ENCODE measurements around the gene NANOGP8. TPM values are rescaled to one million over a fixed set of nuclear protein-coding genes. Genes with fewer than 3 reads are reported as not detected.
"Not testable (repeated sequence)": the region's sequence is repeated elsewhere in the genome, so short reads cannot be mapped to it uniquely, and the experiment has no call there.

NANOGP8 gene, protein sequence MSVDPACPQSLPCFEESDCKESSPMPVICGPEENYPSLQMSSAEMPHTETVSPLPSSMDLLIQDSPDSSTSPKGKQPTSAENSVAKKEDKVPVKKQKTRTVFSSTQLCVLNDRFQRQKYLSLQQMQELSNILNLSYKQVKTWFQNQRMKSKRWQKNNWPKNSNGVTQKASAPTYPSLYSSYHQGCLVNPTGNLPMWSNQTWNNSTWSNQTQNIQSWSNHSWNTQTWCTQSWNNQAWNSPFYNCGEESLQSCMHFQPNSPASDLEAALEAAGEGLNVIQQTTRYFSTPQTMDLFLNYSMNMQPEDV
- not detected for total RNA-seq
- long read RNA-seq: 0 reads

DNA sequence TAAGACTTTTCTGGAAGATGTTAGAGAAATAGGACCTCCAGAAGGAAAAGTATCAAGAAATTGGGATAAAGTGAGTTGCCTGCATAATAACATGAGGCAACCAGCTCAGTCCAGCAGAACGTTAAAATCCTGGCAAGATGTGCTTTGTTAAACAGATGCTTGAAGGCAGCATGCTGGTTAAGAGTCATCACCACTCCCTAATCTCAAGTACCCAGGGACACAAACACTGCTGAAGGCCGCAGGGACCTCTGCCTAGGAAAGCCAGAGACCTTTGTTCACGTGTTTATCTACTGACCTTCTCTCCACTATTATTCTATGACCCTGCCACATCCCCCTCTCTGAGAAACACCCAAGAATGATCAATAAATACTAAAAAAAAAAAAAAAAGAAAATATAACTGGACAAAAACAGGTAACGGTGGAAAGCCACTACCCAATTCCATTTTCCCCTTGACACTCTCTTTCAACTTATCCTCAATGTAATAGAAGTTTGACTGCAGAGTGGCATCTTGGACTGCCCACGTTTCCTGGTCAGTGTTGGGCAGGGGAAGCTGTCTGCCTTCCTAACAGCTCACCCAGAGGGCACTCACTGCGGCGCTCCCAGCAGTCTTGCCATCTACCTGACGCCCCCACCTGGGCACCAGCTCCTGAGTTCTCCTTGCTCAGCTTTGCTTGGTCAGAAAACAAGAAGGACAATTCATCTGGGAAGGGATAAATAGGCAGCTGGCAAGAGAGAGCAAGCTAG, at the start of gene NANOGP8:
Gene NANOGP8 (minus strand): TSS at position 120 of the 744 bp plus-strand sequence. CDS start 185 bp downstream, outside the sequence.
- intact Hi-C loops (cut with DNase I): not testable (repeated sequence)

GRCh38 chr15:35134299-35134698, 49.2 kb upstream of the NANOGP8 start:
- intact Hi-C loops (cut with DNase I): no loop called here
- no peak for DNase-seq
- no peak for ATAC-seq (ENCODE audit: poor library complexity)

More for the DNA sequence above, at the start of gene NANOGP8:
- ATAC-seq (ENCODE audit: poor library complexity) (peak; percentile 71), DNase-seq (peak; percentile 40)

DNA sequence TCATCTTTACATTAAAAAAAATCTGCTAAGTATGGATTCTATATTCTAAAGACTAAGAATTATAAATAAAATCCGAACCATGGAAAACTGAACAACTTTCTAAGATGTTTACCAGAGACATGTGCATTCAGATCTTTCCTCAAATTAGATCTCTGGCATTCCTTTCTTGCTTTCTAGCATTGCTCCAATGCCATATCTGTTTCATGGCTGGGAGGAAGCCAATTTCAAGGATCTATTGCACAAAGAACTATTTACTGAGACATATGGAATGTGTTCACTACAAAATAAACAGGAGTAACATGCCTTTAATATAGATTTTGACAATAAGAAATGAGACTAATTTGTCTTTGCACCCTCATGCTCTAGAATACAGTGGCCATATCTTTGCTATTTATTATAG, 45.1 kb upstream of the NANOGP8 start:
- ATAC-seq (ENCODE audit: poor library complexity) (no peak), DNase-seq (no peak)
- intact Hi-C loops (cut with DNase I): no loop called here

GRCh38 chr15:35129361-35129760, 44.3 kb upstream of the NANOGP8 start:
- intact Hi-C loops (cut with DNase I): no loop called here
- DNase-seq (no peak), ATAC-seq (ENCODE audit: poor library complexity) (no peak)

- intact Hi-C loops (cut with DNase I): no loop called here
- ATAC-seq (ENCODE audit: poor library complexity) (no peak), DNase-seq (no peak)
Measured at GRCh38 chr15:35127717-35128116, 42.6 kb upstream of the NANOGP8 start.

- DNase-seq: no peak
- ATAC-seq (ENCODE audit: poor library complexity): no peak
- intact Hi-C loops (cut with DNase I): no loop called here
Measured at GRCh38 chr15:35126236-35126635, 41.1 kb upstream of the NANOGP8 start.

GRCh38 chr15:35123743-35124142, 38.6 kb upstream of the NANOGP8 start:
- ATAC-seq (ENCODE audit: poor library complexity) (no peak), DNase-seq (no peak)
- intact Hi-C loops (cut with DNase I): no loop called here

DNA sequence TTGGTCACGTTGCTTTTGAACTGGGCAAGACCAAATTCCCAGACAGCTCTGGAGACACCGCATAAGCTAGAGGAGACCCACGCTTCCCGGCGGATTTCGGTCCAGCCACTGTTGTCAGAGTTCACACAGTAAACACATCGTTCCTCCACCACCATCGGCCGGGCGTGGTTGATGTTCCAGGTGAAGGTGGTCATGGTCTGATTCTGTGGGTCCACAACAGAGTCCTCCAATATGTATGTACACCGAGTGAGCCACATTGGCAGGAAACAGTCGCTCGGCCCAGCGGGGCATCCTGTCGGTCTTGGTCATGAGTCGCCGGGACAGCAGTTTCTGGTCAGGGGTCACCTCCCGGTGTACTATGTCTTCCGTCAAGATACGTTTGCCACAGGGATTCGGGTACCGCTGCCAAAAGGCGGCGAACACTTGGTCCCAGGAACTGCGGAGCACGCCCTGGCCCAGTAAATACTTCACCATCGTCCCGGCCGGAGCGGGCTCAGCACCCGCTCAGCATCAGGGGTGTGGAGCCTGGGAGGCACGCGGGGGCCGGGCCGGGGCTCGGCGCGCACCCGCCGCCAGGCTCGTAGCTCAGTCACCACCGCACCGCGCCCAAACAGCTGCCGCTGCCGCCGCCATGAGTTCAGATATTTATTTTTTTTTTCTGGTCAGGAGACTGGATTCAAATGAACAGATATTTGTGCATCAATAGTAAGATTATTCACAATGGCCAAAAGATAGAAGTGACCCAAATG, 36.7 kb upstream of the NANOGP8 start:
- intact Hi-C loops (cut with DNase I): no loop called here
- ATAC-seq (ENCODE audit: poor library complexity): no peak
- DNase-seq: no peak

GRCh38 chr15:35120173-35120572, 35.1 kb upstream of the NANOGP8 start:
- intact Hi-C loops (cut with DNase I): no loop called here
- DNase-seq: no peak
- no peak for ATAC-seq (ENCODE audit: poor library complexity)

DNA sequence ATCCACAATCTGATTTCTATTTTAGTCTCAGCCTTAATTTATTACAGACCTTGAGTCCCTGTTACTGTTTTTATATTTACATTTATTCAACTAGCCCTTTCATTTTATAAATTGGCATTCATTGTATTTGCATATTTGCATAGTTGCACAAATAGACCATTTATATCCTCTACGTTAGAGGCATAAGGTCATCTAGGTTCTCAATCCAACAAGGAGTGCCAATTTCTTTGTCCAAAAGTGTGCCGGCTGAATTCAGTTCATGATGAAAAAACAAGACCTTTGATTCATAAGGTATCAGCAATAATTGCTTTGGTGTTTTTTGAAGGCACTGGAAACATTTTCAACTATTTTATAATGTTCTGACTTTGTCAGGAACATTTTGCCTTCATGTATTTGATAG, 33.9 kb upstream of the NANOGP8 start:
- DNase-seq (no peak), ATAC-seq (ENCODE audit: poor library complexity) (no peak)
- intact Hi-C loops (cut with DNase I): loop anchor here (10.0 kb wide), 1 partner anchor 56 kb away; no protein-coding TSS in a partner anchor

- ATAC-seq (ENCODE audit: poor library complexity) (no peak), DNase-seq (no peak)
- intact Hi-C loops (cut with DNase I): loop anchor here (10.0 kb wide), 1 partner anchor 57 kb away; no protein-coding TSS in a partner anchor
Measured at GRCh38 chr15:35117543-35118265, 32.6 kb upstream of the NANOGP8 start.

DNA sequence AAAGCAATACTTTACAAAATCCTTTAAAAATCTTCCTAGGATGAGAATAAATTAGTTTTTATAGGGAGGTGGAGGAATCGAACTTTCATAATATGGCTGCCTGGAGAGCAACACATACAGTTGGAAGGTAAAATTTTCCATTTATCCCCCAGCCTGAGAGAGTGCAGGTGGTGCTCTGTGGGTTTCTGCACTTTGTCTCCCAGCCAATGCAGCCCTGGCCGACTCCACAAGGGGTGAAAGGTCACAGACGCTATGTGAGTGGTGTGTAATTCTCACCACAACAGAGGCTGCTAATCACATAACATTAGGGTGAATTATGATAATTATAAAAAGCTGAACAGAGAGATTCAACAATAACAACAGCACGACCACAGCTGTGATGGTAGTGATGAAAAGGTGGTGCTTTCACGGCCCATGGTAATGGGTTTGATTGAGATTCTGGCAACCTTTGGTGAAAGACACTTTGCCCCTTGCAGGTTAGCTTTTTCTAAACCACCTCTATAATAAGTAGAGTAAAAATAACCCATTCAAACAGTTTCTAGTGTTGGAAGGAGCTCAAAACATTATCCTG, 30.1 kb upstream of the NANOGP8 start:
- ATAC-seq (ENCODE audit: poor library complexity) (no peak), DNase-seq (no peak)

GRCh38 chr15:35112346-35112745, 27.3 kb upstream of the NANOGP8 start:
- intact Hi-C loops (cut with DNase I): loop anchor here (10.0 kb wide), 1 partner anchor 62 kb away; no protein-coding TSS in a partner anchor
- DNase-seq (no peak), ATAC-seq (ENCODE audit: poor library complexity) (no peak)

More for the DNA sequence above, 30.1 kb upstream of the NANOGP8 start:
- intact Hi-C loops (cut with DNase I): loop anchor here (10.0 kb wide), 1 partner anchor 60 kb away; no protein-coding TSS in a partner anchor

DNA sequence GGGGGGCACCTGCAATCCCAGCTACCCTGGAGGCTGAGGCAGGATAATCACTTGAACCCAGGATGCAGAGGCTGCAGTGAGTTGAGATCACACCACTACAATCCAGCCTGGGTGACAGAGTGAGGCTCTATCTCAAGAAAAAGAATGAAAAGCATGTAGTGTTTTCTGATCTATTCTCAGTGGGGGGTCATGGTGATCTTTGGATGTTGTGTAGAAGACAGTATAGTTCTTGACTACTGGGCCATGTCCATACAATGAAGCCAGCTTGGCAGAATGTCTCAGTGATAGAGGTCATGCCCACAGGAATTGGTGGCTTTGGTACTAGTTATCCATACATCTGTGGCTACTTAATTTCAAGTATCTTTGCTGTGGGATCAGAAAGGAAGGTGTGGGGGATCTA, 26.8 kb upstream of the NANOGP8 start:
- DNase-seq (no peak), ATAC-seq (ENCODE audit: poor library complexity) (no peak)
- intact Hi-C loops (cut with DNase I): loop anchor here (10.0 kb wide), 1 partner anchor 63 kb away; no protein-coding TSS in a partner anchor

- intact Hi-C loops (cut with DNase I): no loop called here
- no peak for ATAC-seq (ENCODE audit: poor library complexity)
- DNase-seq: no peak
Measured at GRCh38 chr15:35108453-35108852, 23.4 kb upstream of the NANOGP8 start.

DNA sequence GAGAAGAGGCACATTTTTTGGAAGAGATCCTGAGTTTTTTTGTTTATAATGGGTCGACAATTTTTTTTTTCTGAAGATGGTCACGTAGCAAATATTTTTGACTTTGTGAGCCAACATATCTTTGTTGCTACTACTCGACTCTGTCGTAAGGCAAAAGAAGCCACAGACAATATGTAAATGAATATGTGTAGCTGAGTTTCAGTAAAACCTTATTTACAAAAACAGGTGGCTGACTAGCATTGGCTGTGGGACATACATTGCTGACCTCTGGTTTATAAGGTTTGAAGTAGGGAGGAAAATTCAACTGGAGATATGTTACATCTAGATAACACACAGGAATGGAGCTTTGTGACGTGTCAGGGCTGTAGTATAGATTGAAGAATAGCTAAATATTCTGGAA, 22.5 kb upstream of the NANOGP8 start:
- ATAC-seq (ENCODE audit: poor library complexity): no peak
- intact Hi-C loops (cut with DNase I): no loop called here
- DNase-seq: no peak

DNA sequence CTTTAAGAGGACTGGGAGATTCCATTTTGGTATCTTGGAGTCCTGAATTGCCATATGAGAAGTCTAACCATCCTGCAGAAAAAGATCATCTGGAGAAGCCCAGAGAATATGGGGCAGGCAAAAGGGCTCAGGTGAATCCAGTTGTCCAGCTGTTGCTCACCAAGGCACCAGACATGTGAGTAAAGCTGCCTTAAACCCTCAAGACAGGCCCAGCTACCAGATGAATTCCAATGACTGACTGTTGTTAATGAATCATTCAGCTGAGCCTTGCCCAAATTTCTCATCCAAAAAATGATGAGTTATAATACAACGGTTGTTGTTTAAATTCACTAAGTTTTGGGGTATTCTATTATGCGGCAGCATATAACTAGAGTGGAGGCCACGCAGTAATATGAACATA, 22.0 kb upstream of the NANOGP8 start:
- ATAC-seq (ENCODE audit: poor library complexity): no peak
- no peak for DNase-seq
- intact Hi-C loops (cut with DNase I): no loop called here

DNA sequence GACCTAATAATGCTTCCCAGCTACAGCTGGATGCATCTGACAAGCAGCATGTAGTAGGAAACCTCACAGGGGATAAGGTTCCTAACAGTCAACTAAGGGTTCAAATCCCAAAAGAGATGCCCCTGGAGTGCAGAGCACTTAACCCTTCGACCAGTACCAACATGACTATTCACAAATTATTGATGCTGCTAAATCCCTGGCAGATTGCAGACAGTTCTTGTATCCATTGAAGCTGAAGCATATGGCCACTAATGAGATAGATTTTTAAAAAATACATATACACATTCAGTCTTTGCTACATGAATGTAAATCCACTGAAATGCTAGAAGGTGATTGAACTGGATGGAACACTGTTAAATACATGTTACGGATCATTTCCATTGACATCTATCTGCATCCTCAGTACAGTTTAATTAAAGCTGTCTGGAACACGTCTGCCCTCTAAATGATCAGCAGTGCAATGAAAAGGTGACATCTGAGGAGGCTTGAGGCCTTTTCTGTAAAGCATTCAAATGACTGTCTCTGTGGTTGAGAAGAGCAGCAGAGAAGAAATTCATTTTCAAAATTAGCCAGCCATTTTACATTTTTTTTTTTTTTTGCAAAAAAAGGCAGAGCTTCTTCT, 19.5 kb upstream of the NANOGP8 start:
- DNase-seq (no peak), ATAC-seq (ENCODE audit: poor library complexity) (no peak)
- intact Hi-C loops (cut with DNase I): no loop called here
